B cell (primary cell): ENCODE measurements around the gene ARHGAP19.

Experiments
- CTCF ChIP-seq: fragments of 200-600 bp; IDR thresholded peaks from one replicate; pipeline ENCODE4 v1.8.0; 2022; ENCODE audit warnings: antibody characterized with exemption, mild to moderate bottlenecking
- EZH2 ChIP-seq: IDR thresholded peaks from 2 replicates; pipeline ENCODE4 v1.6.1; 2012; ENCODE audit warnings: borderline replicate concordance, low read depth, mild to moderate bottlenecking, moderate library complexity, low read length; ENCODE audit not compliant: insufficient read depth, poor library complexity, severe bottlenecking

- no peak for TF ChIP-seq CTCF
- no peak for TF ChIP-seq EZH2
These were observed 114.4 kb downstream of the ARHGAP19 start for GRCh38 chr10:97178074-97178473.
